ENCODE results near the gene GRIPAP1.

Gene GRIPAP1

DNA sequence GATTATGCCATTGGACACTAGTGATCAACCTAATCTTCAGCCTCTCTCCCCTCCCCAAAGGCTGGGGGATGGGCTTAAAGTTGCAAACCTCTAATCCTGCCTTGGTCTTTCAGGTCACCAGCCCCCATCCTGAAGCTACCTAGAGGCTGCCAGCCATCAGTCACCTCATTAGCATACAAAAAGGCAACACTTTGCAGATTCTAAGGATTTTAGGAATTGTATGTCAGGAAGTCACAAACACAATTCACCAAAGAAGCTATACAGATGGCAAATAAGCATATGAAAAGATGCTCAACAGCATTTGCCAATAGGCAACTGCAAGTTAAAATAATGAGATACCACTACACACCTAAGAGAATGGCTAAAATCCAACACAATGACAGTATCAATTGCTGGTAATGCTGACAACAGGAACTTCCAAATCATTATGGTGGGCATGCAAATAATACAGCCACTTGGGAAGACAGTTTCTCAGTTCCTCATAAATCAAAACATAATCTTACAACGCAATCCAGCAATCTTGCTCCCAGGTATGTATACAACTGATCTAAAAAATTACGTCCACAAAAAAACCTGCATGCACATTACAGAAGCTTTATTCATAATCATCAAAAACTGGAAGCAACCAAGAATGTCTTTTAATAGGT, 74.2 kb downstream of the GRIPAP1 start:
- no peak for DNase-seq (ENCODE audit: low read depth in 2 of 2, low spot score in 1 of 2)

DNA sequence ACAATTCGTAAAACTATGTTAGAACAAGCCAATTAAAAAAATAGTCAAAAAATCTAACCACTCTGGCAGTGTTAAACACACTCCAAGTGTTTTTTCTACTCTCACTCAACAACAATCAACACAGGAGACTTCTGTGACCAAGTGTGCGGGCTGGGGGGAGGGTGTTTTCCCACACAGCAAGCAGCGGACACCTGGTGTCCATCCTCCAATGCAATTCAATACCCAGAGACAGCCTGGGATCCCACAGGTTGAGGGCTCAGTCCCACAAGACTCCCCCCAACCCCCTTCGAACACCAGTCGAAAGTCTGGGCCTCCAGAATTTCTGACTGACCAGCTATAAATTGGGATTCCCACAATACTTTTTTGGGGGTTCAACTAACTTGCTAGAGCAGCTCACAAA, 74.9 kb downstream of the GRIPAP1 start:
- no peak for DNase-seq (ENCODE audit: low read depth in 2 of 2, low spot score in 1 of 2)

- DNase-seq (ENCODE audit: low read depth in 2 of 2, low spot score in 1 of 2): no peak
These were observed 77.8 kb downstream of the GRIPAP1 start for GRCh38 chrX:48924270-48924669.

- DNase-seq (ENCODE audit: low read depth in 2 of 2, low spot score in 1 of 2): no peak
These were observed 78.3 kb downstream of the GRIPAP1 start for GRCh38 chrX:48923771-48924170.
